HG03457 (cell line): ENCODE measurements around the gene ECEL1.
"Not testable (repeated sequence)": the region's sequence is repeated elsewhere in the genome, so short reads cannot be mapped to it uniquely, and the experiment has no call there.

ENCODE experiments used
- ATAC-seq: cut with Tn5 transposase; IDR thresholded peaks from one replicate; pipeline ENCODE4 v1.9.1; 2021; ENCODE audit warnings: moderate number of reproducible peaks; ENCODE audit not compliant: unreplicated experiment

The ECEL1 gene

GRCh38 chr2:232444409-232445148, 43.1 kb downstream of the ECEL1 start:
- no peak for ATAC-seq

GRCh38 chr2:232443669-232444408, 43.8 kb downstream of the ECEL1 start:
- ATAC-seq = not testable (repeated sequence)

DNA sequence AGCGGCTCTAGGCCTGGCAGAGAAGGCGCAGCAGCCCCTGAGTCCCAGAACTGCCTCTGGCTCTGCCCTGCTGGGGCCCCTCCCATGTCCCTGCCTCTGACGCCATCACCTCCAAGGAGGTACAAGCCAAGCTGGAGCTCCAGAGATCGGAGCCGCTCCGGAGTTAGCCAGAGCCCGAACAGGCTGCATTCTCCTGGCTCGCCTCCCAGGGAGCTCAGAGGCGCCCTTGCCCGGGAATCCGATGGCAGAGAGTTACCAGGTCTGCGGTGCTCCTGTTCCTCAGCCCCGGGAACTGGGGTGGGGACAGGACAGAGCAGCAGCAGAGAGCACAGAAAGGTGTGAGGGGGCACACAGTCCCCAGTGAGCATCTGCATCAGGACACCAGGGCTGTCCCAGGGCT, 44.6 kb downstream of the ECEL1 start:
- ATAC-seq = not testable (repeated sequence)

DNA sequence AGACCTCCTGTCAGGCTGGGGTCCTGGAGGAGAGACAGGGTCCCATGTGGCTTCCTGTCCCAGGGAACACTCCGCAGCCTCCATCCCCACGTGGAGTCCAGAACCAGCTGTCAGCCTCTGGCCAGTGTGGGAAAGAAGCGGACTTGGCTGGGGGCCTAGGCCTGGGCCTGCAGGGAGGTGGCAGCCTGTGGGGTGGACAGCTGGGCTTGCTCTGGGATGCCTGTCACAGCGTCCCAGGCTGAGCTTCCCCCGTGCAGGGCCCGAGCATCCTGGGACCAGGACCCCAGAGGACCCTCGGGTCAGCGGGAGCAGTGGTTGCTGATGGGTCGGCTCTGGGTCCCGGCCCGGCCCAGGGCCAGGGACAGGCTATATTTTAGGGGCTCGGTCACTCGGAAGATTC, 45.2 kb downstream of the ECEL1 start:
- ATAC-seq = not testable (repeated sequence)

DNA sequence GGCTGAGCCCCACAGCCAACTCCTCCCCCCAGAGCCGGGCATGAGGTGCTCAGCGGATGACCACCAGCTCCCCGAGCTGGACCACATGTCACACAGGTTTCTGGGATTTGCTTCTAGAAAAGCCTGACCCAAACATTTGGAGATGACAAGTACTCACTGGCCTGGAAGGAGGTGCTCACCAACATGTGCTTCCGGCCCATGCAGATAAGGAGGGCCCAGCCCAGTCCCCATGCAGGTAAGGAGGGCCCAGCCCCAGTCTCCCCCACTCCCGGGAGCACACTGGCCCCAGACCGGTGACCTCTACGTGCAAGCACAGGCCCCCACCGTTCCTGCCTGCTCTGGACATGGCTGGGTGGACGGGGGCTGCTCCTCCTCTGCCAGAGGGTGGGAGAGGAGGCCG, 45.7 kb downstream of the ECEL1 start:
- ATAC-seq = not testable (repeated sequence)

GRCh38 chr2:232441147-232441651, 46.4 kb downstream of the ECEL1 start:
- no peak for ATAC-seq

DNA sequence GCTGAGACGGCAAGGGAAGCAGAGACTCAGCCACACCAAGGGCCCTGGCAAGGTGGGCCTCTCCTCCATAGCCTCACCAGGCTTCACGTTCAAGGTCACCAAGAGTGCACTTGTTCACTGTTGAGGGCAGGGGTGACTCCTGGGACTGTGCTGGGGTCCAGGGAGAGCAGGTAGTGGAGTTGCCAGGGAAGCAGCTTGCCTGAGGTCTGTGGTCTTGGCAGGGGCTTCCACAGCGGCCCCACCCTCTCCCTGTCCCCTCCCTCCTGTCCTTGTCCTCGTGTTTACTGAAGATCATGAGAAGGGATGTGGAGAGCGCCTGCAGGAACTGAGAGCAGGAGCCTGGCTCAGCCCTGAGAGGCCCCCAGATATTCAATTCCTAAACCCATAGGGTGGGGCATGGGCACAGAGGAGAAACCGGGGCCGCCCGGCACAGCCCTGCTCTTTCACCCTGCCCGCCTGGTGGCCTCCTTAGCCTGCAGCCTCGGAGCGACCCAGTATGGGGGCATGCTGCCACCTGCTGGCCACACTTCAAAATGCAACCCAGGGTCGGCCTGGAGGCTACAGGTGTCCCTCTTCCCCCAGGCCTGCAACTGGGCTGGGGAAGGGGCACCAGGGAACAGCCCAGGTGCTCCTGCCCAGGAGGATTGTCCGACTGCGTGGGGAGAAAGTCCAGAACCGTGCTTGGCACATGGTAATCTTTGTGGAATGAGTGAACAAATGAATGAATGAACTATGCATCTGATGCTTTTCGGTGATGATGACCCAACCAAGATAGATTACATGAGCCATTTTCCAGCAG, 47.2 kb downstream of the ECEL1 start:
- not testable (repeated sequence) for ATAC-seq

DNA sequence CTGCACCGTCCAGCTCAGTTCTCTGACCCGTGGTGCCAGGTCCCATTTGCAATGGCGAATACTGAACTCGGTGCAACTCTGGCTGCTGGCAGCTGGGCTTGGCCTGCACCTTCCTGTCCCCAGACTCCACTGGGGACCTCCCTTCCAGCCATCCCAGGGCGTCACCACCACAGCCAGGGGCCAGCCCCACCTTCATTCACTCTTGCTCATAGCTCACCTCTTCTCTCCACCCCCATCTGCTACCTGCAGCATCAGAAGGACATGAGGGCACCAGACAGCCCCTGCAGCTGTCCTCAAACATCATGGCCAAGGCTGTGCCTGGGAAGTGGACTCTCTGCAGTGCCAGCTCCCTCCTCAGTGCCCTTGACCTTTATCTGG, 47.9 kb downstream of the ECEL1 start:
- ATAC-seq = no peak

- ATAC-seq = no peak
Measured at GRCh38 chr2:232438951-232439757, 48.5 kb downstream of the ECEL1 start.

DNA sequence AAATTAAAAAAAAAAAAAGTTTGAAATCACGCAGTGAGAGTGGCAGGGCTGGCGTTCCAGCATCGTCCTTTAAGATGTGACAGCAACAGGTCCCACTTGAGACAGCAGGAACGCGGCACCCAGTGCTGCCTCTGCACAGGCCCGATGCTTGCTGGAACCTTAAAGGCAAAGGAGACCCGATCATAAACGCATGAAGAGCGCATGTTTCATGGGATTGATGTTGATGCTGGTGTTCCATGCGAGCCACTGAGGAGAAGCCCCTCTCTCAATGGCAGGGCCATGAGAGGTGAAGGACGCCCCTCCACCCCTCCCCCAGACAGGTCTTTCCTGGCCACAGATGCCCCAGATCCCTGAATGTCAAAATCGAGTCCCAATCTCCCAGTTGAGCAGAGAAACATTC, 49.5 kb downstream of the ECEL1 start:
- ATAC-seq = no peak

DNA sequence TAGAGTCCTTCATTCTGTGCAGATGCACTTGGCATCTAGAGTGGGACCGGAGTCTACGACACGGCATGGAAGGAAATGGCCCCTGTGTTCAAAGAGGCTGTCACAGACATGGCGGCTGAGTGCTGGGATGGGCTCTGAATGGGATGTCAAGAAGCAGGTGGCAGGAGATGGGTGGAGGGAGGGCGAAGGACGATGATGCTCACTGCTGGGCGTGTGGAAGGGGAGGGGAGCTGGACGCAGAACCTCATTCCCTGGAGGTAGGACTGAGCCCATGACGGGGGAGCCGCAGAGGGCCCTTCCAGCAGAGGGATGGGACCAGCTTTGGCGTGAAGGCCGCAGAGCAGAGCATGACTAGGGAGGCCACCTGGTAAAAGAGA, 50.5 kb downstream of the ECEL1 start:
- no peak for ATAC-seq

GRCh38 chr2:232436381-232437194, 51.0 kb downstream of the ECEL1 start:
- no peak for ATAC-seq

GRCh38 chr2:232435805-232436204, 51.8 kb downstream of the ECEL1 start:
- no peak for ATAC-seq

- ATAC-seq = no peak
Measured at GRCh38 chr2:232435375-232435648, 52.3 kb downstream of the ECEL1 start.

- ATAC-seq = no peak
Measured at GRCh38 chr2:232434563-232435374, 52.9 kb downstream of the ECEL1 start.

GRCh38 chr2:232434091-232434490, 53.5 kb downstream of the ECEL1 start:
- no peak for ATAC-seq

- not testable (repeated sequence) for ATAC-seq
Measured at GRCh38 chr2:232433622-232434021, 54.0 kb downstream of the ECEL1 start.

DNA sequence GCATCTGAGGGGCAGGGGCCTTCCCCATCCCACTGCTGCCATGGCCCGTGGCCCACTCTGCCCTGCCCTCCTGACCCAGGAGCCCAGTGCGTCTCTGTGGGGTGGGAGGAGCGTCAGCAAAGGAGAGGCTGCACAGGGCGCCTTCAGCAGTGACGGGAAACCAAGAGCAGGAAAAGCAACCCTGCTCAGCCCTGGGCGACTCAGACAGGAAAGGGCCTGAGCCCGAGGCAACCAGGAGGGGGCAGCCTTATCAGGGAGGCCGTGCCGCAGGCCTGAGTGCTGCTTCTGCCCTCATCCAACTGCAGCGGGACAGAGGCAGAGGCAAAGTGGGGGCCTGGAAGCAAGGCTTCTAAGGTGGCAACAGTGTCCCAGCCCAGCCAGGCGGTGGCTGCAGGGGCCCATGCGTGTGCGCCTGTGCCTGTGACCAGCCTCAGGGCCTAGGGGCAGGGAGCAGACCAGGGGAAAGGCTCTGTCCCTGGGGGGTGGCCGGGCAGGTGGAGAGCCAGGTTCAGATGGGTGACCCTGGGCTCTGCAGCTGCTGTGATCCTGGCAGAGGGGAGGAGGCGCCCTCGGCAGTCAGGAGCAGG, 54.9 kb downstream of the ECEL1 start:
- ATAC-seq = no peak
